GM18502 (cell line): ENCODE results near the gene LCN15.
A peak's percentile ranks its signal among the peaks of the same experiment; 100 is the strongest.
"Not testable (repeated sequence)": the region's sequence is repeated elsewhere in the genome, so short reads cannot be mapped to it uniquely, and the experiment has no call there.

Experiments used
- ATAC-seq: cut with Tn5 transposase; IDR thresholded peaks from one replicate; pipeline ENCODE4 v1.9.1; 2021; ENCODE audit warnings: mild to moderate bottlenecking; ENCODE audit not compliant: unreplicated experiment, poor library complexity

The LCN15 gene

GRCh38 chr9:136795000-136795348, 30.7 kb upstream of the LCN15 start:
- ATAC-seq = no peak

- ATAC-seq = no peak
These were observed 30.1 kb upstream of the LCN15 start for GRCh38 chr9:136794281-136794999.

- no peak for ATAC-seq
These were observed 29.0 kb upstream of the LCN15 start for GRCh38 chr9:136793086-136793946.

- no peak for ATAC-seq
These were observed 28.2 kb upstream of the LCN15 start for GRCh38 chr9:136792321-136793085.

GRCh38 chr9:136791516-136792276, 27.4 kb upstream of the LCN15 start:
- ATAC-seq = peak; percentile 29

- peak; percentile 78 for ATAC-seq
These were observed 26.6 kb upstream of the LCN15 start, which contains the start of gene TMEM141 for GRCh38 chr9:136790640-136791515. Gene TMEM141, plus strand, starts transcription at chr9:136791344. Its CDS starts 27 bp downstream, at chr9:136791371.

GRCh38 chr9:136789523-136789937, 25.2 kb upstream of the LCN15 start:
- no peak for ATAC-seq

GRCh38 chr9:136788644-136789522, 24.6 kb upstream of the LCN15 start:
- ATAC-seq = not testable (repeated sequence)

GRCh38 chr9:136787690-136788400, 23.5 kb upstream of the LCN15 start:
- ATAC-seq = no peak

- not testable (repeated sequence) for ATAC-seq
These were observed 22.7 kb upstream of the LCN15 start for GRCh38 chr9:136786983-136787382.

GRCh38 chr9:136786451-136786850, 22.1 kb upstream of the LCN15 start:
- no peak for ATAC-seq

- ATAC-seq = not testable (repeated sequence)
These were observed 21.4 kb upstream of the LCN15 start for GRCh38 chr9:136785565-136786355.

- ATAC-seq = no peak
These were observed 20.7 kb upstream of the LCN15 start for GRCh38 chr9:136784997-136785361.

GRCh38 chr9:136784249-136784996, 20.1 kb upstream of the LCN15 start:
- no peak for ATAC-seq

- no peak for ATAC-seq
These were observed 18.1 kb upstream of the LCN15 start for GRCh38 chr9:136782452-136782851.

- no peak for ATAC-seq
These were observed 15.5 kb upstream of the LCN15 start for GRCh38 chr9:136779808-136780207.
